ENCODE measurements around the gene SDHC.

Gene SDHC

GRCh38 chr1:161314201-161314981 lies at the start of gene SDHC:
TSS of gene SDHC (plus strand) at chr1:161314381. CDS start at chr1:161314406, 25 bp downstream.
- DNase-seq (ENCODE audit: low read depth), result peak; percentile 84

GRCh38 chr1:161265305-161265704 lies 48.9 kb upstream of the SDHC start:
- no peak for DNase-seq (ENCODE audit: low read depth)

- no peak for DNase-seq (ENCODE audit: low read depth)
Measured at GRCh38 chr1:161266202-161266601, 48.0 kb upstream of the SDHC start.

GRCh38 chr1:161266836-161267235 lies 47.3 kb upstream of the SDHC start:
- DNase-seq (ENCODE audit: low read depth), result no peak

- no peak for DNase-seq (ENCODE audit: low read depth)
Measured at GRCh38 chr1:161267321-161267720, 46.9 kb upstream of the SDHC start.

GRCh38 chr1:161273402-161273801 lies 40.8 kb upstream of the SDHC start:
- DNase-seq (ENCODE audit: low read depth), result no peak

GRCh38 chr1:161274874-161275273 lies 39.3 kb upstream of the SDHC start:
- DNase-seq (ENCODE audit: low read depth), result no peak

- DNase-seq (ENCODE audit: low read depth), result no peak
Measured at GRCh38 chr1:161282991-161283390, 31.2 kb upstream of the SDHC start.

GRCh38 chr1:161285113-161285512 lies 29.1 kb upstream of the SDHC start:
- DNase-seq (ENCODE audit: low read depth), result no peak

GRCh38 chr1:161285521-161285920 lies 28.7 kb upstream of the SDHC start:
- DNase-seq (ENCODE audit: low read depth), result no peak

GRCh38 chr1:161287482-161288054 lies 26.6 kb upstream of the SDHC start:
- DNase-seq (ENCODE audit: low read depth), result no peak

GRCh38 chr1:161290779-161291178 lies 23.4 kb upstream of the SDHC start:
- no peak for DNase-seq (ENCODE audit: low read depth)

- no peak for DNase-seq (ENCODE audit: low read depth)
Measured at GRCh38 chr1:161297415-161297814, 16.8 kb upstream of the SDHC start.

GRCh38 chr1:161298116-161298515 lies 16.1 kb upstream of the SDHC start:
- no peak for DNase-seq (ENCODE audit: low read depth)

- no peak for DNase-seq (ENCODE audit: low read depth)
Measured at GRCh38 chr1:161299347-161299746, 14.8 kb upstream of the SDHC start.

GRCh38 chr1:161300478-161300877 lies 13.7 kb upstream of the SDHC start:
- no peak for DNase-seq (ENCODE audit: low read depth)

GRCh38 chr1:161304927-161305866 lies 9.0 kb upstream of the SDHC start:
- DNase-seq (ENCODE audit: low read depth), result no peak

- peak; percentile 78 for DNase-seq (ENCODE audit: low read depth)
Measured at GRCh38 chr1:161305867-161306519, 8.2 kb upstream of the SDHC start.

GRCh38 chr1:161307230-161307768 lies 6.9 kb upstream of the SDHC start:
- no peak for DNase-seq (ENCODE audit: low read depth)

- DNase-seq (ENCODE audit: low read depth), result no peak
Measured at GRCh38 chr1:161307892-161308638, 6.1 kb upstream of the SDHC start.

GRCh38 chr1:161309868-161310267 lies 4.3 kb upstream of the SDHC start, which contains the start of gene MPZ:
TSS of gene MPZ (minus strand) at chr1:161309968. CDS start at chr1:161309905, 63 bp downstream.
- no peak for DNase-seq (ENCODE audit: low read depth)
